Subcutaneous abdominal adipose tissue (tissue), 5 donors: ENCODE results near the gene MARCHF9.

ENCODE experiments used
- H3K27ac ChIP-seq: one replicate; pipeline ENCODE4 v1.7.0; 2013; ENCODE audit warnings: low read depth, mild to moderate bottlenecking, inconsistent platforms, low read length, moderate library complexity
- H3K27me3 ChIP-seq, 5 donors: one replicate each; pipeline ENCODE4 v1.7.0; 2013; ENCODE audit warnings: low read length in 5 of 5, inconsistent platforms in 1 of 5; ENCODE audit not compliant: control insufficient read depth in 5 of 5, insufficient read depth in 4 of 5
- H3K36me3 ChIP-seq, 5 donors: one replicate each; pipeline ENCODE4 v1.7.0; 2013; ENCODE audit warnings: low read length in 5 of 5; ENCODE audit not compliant: control insufficient read depth in 5 of 5, insufficient read depth in 5 of 5
- H3K4me1 ChIP-seq, 5 donors: one replicate each; pipeline ENCODE4 v1.7.0; 2013; ENCODE audit warnings: low read length in 5 of 5, mild to moderate bottlenecking in 3 of 5, moderate library complexity in 1 of 5; ENCODE audit not compliant: control insufficient read depth in 5 of 5, insufficient read depth in 5 of 5
- H3K4me3 ChIP-seq, 5 donors: one replicate each; pipeline ENCODE4 v1.7.0; 2013; ENCODE audit warnings: low read length in 5 of 5, low read depth in 1 of 5
- H3K9ac ChIP-seq, 5 donors: one replicate each; pipeline ENCODE4 v1.7.0; 2013; ENCODE audit warnings: low read length in 5 of 5, mild to moderate bottlenecking in 4 of 5, moderate library complexity in 3 of 5
- H3K9me3 ChIP-seq, 5 donors: one replicate each; pipeline ENCODE4 v1.7.0; 2013; ENCODE audit warnings: low read length in 5 of 5; ENCODE audit not compliant: control insufficient read depth in 5 of 5
- donor health status: healthy.
- donor health status: healthy.
- donor health status: healthy.
- donor health status: healthy.
- donor health status: healthy.

Gene MARCHF9

DNA sequence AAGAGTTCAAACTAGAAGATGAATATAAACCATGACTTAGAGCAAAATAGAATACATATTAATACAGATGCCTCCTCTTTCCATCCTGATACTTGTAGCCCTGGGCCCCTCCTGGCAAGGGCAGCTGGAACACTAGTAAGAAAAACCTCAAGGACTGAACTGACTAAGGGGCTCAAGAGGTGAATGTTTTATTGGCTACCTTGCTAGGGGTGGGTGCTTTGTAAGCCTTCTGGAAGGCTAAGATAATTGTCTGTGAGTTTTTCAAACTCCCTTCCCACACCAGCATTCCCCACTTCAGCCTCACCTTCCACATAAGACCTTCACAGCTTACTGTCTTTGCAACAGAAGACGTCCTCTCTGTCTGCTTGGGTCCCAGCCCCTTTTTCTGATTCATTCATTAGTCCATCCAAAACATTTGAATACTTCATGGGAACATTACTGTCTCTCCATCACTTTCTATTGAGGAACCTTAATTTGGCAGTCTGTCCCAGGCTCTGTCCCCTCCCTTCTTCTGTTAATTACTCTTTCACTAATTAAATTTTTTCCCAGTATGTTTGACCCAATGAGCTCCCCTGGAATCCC, 1.1 kb upstream of the MARCHF9 start:
- Histone ChIP-seq H3K27me3 (no peaks in the 10 kb centered on the region), H3K9me3 (peaks cover 0 to 12% (median 3%) of the 10 kb centered on the region in 5 donors), H3K36me3 (peaks cover 0 to 32% (median 24%) of the 10 kb centered on the region in 5 donors), H3K9ac (no peak overlapping the region), H3K4me3 (no peak overlapping the region), H3K4me1 (peaks cover 9 to 42% (median 35%) of the 10 kb centered on the region in 5 donors), H3K27ac (no peak overlapping the region)

DNA sequence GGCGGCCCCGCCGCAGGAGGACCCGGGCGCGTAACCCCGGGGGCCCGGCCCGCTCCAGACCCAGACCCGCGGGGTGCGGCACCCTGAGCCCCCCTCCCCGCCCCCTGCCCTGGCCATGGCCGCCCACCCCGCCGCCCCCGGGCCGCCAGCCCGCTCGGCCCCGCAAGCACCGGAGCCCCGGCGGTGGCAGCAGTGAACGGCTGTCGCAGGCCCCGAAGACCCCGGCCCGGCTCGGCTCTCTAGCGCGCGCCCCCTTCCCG, 221 bp downstream of the MARCHF9 start:
- Histone ChIP-seq H3K27ac (no peak overlapping the region), H3K36me3 (peaks cover 0 to 26% (median 20%) of the 10 kb centered on the region in 5 donors), H3K4me1 (peaks cover 9 to 42% (median 35%) of the 10 kb centered on the region in 5 donors), H3K27me3 (no peaks in the 10 kb centered on the region), H3K4me3 (peak overlapping the region in 3 of 5 donors; percentile 69 to 73 (median 69)), H3K9me3 (peaks cover 0 to 16% (median 3%) of the 10 kb centered on the region in 5 donors), H3K9ac (no peak overlapping the region)

DNA sequence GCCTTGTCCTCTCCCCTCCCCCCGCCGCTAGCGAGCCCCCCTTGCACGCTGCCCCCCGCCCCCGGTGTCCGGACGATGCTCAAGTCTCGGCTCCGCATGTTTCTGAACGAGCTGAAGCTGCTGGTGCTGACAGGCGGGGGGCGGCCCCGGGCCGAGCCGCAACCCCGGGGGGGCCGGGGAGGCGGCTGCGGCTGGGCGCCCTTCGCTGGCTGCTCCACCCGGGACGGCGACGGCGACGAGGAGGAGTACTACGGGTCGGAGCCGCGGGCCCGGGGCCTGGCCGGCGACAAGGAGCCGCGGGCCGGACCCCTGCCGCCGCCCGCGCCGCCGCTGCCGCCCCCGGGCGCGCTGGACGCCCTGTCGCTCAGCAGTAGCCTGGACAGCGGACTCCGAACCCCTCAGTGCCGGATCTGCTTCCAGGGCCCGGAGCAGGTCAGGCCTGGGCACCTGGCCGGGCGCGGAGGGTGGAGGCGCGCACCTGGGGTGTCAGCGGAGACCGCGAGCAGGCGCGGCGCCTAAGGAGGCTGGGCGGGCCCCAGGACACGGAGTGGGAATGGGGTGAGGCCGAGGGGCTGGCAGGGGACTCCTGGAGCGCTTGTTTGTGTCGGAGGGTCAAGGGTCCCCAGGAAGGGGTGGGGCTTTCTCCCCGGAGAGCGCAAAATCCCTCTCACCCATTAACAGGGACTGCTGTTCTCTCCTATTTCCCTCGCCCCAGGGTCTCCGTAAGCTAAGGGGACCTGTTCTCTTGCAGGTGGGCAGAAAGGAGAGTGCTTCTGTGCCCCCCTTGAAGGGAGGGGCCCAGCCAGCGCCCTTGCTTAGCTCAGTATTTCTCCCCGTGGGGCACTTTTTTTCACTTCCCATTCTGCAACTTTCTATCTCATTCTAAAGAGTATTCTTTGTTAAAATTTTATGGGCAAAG, 810 bp downstream of the MARCHF9 start:
- H3K36me3 ChIP-seq: peaks cover 0 to 20% (median 15%) of the 10 kb centered on the region in 5 donors
- H3K27ac ChIP-seq: no peak overlapping the region
- H3K4me1 ChIP-seq: peaks cover 9 to 42% (median 33%) of the 10 kb centered on the region in 5 donors
- H3K27me3 ChIP-seq: no peaks in the 10 kb centered on the region
- H3K9ac ChIP-seq: peak overlapping the region in 4 of 5 donors; percentile 17 to 77 (median 70)
- H3K9me3 ChIP-seq: peaks cover 0 to 16% (median 3%) of the 10 kb centered on the region in 5 donors
- peak overlapping the region; percentile 52 to 76 (median 69) for H3K4me3 ChIP-seq

DNA sequence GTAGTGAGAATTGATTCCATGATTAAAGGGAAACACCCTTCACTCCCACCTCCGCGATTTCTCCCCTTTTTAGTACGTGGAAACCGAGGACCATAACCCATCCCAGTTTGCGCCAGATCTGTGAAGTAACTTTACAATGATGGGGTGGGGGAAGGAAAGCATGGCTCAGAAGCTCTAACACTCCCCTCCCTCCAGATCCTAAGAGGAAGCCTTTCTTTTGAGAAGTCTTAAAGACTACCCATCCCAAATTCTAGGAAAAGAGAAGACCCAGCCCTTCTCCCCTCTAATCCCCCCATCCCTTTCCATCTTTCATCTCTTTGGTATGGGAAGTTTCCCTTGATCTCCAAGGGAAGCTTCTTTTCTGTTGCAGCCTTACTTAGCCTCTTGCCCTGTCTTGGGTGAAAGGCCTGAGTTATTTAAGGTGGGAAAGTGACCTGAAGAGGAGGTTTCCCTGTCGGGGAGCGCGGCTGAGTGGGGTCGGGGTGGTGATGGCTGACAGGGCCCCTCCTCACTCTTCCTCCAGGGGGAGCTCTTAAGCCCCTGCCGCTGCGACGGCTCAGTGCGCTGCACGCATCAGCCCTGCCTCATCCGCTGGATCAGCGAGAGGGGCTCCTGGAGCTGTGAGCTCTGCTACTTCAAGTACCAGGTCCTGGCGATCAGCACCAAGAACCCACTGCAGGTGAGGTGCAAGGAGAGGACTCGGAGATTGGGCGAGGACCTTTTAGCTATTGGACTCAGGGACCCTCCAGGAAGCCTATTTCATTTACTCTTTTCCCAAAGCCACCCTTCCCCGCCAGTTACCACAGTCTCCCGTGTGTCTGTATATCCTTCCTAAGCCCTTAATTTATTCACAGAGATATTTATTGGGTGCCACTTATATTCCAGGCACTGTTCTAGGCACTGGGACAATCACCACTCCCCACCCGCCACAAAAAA, 1.8 kb downstream of the MARCHF9 start:
- Histone ChIP-seq H3K36me3 (peaks cover 0 to 19% (median 14%) of the 10 kb centered on the region in 5 donors), H3K4me3 (peak overlapping the region in 4 of 5 donors; percentile 58 to 76 (median 69)), H3K4me1 (peaks cover 2 to 33% (median 23%) of the 10 kb centered on the region in 5 donors), H3K9ac (peak overlapping the region in 1 of 5 donors; percentile 74), H3K27ac (no peak overlapping the region), H3K9me3 (peaks cover 0 to 16% (median 3%) of the 10 kb centered on the region in 5 donors), H3K27me3 (no peaks in the 10 kb centered on the region)

DNA sequence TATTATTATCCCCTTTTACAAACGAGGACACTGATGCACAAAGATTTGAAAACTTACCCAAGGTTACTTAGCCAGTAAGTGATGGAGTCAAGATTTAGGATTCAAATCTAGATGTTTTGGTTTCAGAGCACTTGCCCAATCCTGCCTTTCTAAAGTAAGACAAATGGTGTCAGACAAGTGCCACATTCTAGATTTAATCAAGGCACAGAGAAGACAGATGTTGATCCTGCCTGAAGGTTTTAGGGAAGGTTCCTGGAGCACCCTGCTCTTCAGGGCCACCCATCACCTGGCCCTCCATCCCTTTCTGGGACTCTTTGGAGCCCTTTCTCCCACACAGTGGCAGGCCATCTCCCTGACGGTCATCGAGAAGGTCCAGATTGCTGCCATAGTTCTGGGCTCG, 2.9 kb downstream of the MARCHF9 start:
- Histone ChIP-seq H3K27me3 (peaks cover 0 to 2% (median 0%) of the 10 kb centered on the region in 5 donors), H3K4me3 (no peak overlapping the region), H3K27ac (no peak overlapping the region), H3K9me3 (peaks cover 0 to 16% (median 3%) of the 10 kb centered on the region in 5 donors), H3K9ac (no peak overlapping the region), H3K36me3 (peaks cover 0 to 19% (median 14%) of the 10 kb centered on the region in 5 donors), H3K4me1 (peaks cover 2 to 23% (median 17%) of the 10 kb centered on the region in 5 donors)

DNA sequence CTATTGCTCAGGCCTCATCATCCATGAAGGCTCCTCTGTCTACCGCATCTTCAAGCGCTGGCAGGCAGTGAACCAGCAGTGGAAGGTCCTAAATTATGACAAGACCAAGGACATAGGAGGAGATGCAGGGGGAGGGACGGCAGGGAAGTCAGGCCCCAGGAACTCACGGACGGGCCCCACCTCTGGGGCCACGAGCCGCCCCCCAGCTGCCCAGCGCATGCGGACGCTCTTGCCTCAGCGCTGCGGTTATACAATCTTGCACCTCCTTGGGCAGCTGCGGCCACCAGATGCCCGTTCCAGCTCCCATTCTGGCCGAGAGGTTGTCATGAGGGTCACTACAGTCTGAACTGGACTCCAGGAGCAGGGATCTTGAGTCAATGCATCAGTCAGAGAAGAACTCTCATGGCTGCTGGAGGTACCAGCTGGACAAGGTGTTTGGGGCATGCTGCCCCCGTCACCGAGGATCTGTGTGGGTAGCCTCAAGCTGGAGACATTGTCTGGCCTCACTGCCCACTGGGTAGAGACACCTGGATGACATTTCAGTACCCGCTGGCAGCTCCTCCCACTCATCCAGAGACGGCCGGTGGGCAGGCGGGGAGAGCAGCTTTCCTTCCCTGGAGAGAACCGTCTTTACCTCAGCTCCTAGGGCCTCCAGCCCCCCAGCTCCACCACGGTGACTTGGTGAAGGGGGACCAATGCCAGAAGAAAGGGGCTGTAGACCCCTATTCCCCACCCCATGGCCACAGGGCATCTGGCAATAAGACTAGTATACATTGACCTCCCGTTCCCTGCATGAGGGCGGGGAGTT, 3.9 kb downstream of the MARCHF9 start:
- Histone ChIP-seq H3K4me1 (peaks cover 2 to 19% (median 14%) of the 10 kb centered on the region in 5 donors), H3K9me3 (peaks cover 0 to 16% (median 3%) of the 10 kb centered on the region in 5 donors), H3K4me3 (no peak overlapping the region), H3K27ac (no peak overlapping the region), H3K9ac (no peak overlapping the region), H3K27me3 (peaks cover 4 to 12% (median 6%) of the 10 kb centered on the region in 5 donors), H3K36me3 (peaks cover 0 to 19% (median 14%) of the 10 kb centered on the region in 5 donors)

GRCh38 chr12:57759360-57759980, 4.6 kb downstream of the MARCHF9 start:
- H3K36me3 ChIP-seq: peaks cover 0 to 19% (median 14%) of the 10 kb centered on the region in 5 donors

GRCh38 chr12:57760347-57760982, 5.6 kb downstream of the MARCHF9 start:
- Histone ChIP-seq H3K27ac (no peak overlapping the region), H3K27me3 (peaks cover 21 to 29% (median 22%) of the 10 kb centered on the region in 5 donors), H3K36me3 (peaks cover 0 to 19% (median 14%) of the 10 kb centered on the region in 5 donors), H3K4me1 (peaks cover 2 to 24% (median 20%) of the 10 kb centered on the region in 5 donors), H3K4me3 (no peak overlapping the region), H3K9ac (no peak overlapping the region), H3K9me3 (peaks cover 0 to 16% (median 3%) of the 10 kb centered on the region in 5 donors)

More at GRCh38 chr12:57759360-57759980, 4.6 kb downstream of the MARCHF9 start:
- no peak overlapping the region for H3K27ac ChIP-seq
- H3K9me3 ChIP-seq: peaks cover 0 to 16% (median 3%) of the 10 kb centered on the region in 5 donors
- peaks cover 0 to 17% (median 13%) of the 10 kb centered on the region in 5 donors for H3K4me1 ChIP-seq
- no peak overlapping the region for H3K4me3 ChIP-seq
- H3K27me3 ChIP-seq: peaks cover 11 to 19% (median 13%) of the 10 kb centered on the region in 5 donors
- H3K9ac ChIP-seq: no peak overlapping the region
